ENCODE results near the gene GDF15. TPM values are rescaled to one million over a fixed set of nuclear protein-coding genes. Genes with fewer than 3 reads are reported as not detected.

Gene GDF15
- total RNA-seq, 4 donors from 2014 or later = 0.57 to 0.89 (median 0.86) TPM; not detected in 1

- no peak overlapping the region for H3K27ac ChIP-seq
- peaks cover 57% of the 10 kb centered on the region for H3K4me1 ChIP-seq
- DNase-seq (ENCODE audit: low spot score in 2 of 2) = no peak
- H3K27me3 ChIP-seq = no peaks in the 10 kb centered on the region
- WGBS = 94% methylated on average over 48 of the region's 49 CpGs
- no peak for TF ChIP-seq POLR2A (IDR thresholded peaks at IDR 0.05)
- TF ChIP-seq EP300 (IDR thresholded peaks at IDR 0.05) = no peak
- no peak for TF ChIP-seq POLR2AphosphoS5 (IDR thresholded peaks at IDR 0.05)
- TF ChIP-seq CTCF (IDR thresholded peaks at IDR 0.05) = no peak
- H3K4me3 ChIP-seq = no peak overlapping the region
- no peaks in the 10 kb centered on the region for H3K36me3 ChIP-seq
- no peaks in the 10 kb centered on the region for H3K9me3 ChIP-seq
Observed at GRCh38 chr19:18435178-18435841, 49.4 kb downstream of the GDF15 start.

- Histone ChIP-seq H3K27me3 (no peaks in the 10 kb centered on the region), H3K9me3 (no peaks in the 10 kb centered on the region)
- TF ChIP-seq POLR2A (IDR thresholded peaks at IDR 0.05) (no peak), CTCF (IDR thresholded peaks at IDR 0.05) (no peak), POLR2AphosphoS5 (IDR thresholded peaks at IDR 0.05) (no peak), EP300 (IDR thresholded peaks at IDR 0.05) (no peak)
Observed at GRCh38 chr19:18435842-18436670, 50.1 kb downstream of the GDF15 start.

GRCh38 chr19:18436671-18437490 lies 50.9 kb downstream of the GDF15 start:
- Histone ChIP-seq H3K27ac (no peak overlapping the region), H3K9me3 (no peaks in the 10 kb centered on the region), H3K36me3 (no peaks in the 10 kb centered on the region), H3K4me1 (peaks cover 57% of the 10 kb centered on the region), H3K4me3 (peak overlapping the region; percentile 54), H3K27me3 (no peaks in the 10 kb centered on the region)
- TF ChIP-seq CTCF (IDR thresholded peaks at IDR 0.05) = no peak
- no peak for TF ChIP-seq POLR2A (IDR thresholded peaks at IDR 0.05)
- no peak for TF ChIP-seq EP300 (IDR thresholded peaks at IDR 0.05)
- TF ChIP-seq POLR2AphosphoS5 (IDR thresholded peaks at IDR 0.05) = no peak
- 63% methylated on average over 16 of the region's 67 CpGs for WGBS
- peak in 1 of 2 donors; percentile 86 for DNase-seq (ENCODE audit: low spot score in 2 of 2)

More at GRCh38 chr19:18435842-18436670, 50.1 kb downstream of the GDF15 start:
- 74% methylated on average over 28 of the region's 46 CpGs for WGBS
- Histone ChIP-seq H3K27ac (no peak overlapping the region), H3K4me1 (peaks cover 57% of the 10 kb centered on the region), H3K36me3 (no peaks in the 10 kb centered on the region), H3K4me3 (peak overlapping the region; percentile 54)
- no peak for DNase-seq (ENCODE audit: low spot score in 2 of 2)

- no peaks in the 10 kb centered on the region for H3K9me3 ChIP-seq
- 0% methylated on average over 3 of the region's 99 CpGs for WGBS
- TF ChIP-seq EP300 (IDR thresholded peaks at IDR 0.05) (no peak), CTCF (IDR thresholded peaks at IDR 0.05) (no peak), POLR2A (IDR thresholded peaks at IDR 0.05) (no peak), POLR2AphosphoS5 (IDR thresholded peaks at IDR 0.05) (no peak)
- H3K4me1 ChIP-seq = peaks cover 62% of the 10 kb centered on the region
- H3K27me3 ChIP-seq = no peaks in the 10 kb centered on the region
- no peak for DNase-seq (ENCODE audit: low spot score in 2 of 2)
- no peaks in the 10 kb centered on the region for H3K36me3 ChIP-seq
- H3K27ac ChIP-seq = peak within 1 kb of the TSS; percentile 15
- peak within 1 kb of the TSS; percentile 54 for H3K4me3 ChIP-seq
Observed at GRCh38 chr19:18437491-18438330, 51.8 kb downstream of the GDF15 start, which contains the start of gene ISYNA1. Gene ISYNA1 (minus strand): TSS chr19:18438133. CDS start chr19:18437979, 154 bp downstream.
